ENCODE data around the gene STX11.
"Not testable (repeated sequence)": the region's sequence is repeated elsewhere in the genome, so short reads cannot be mapped to it uniquely, and the experiment has no call there.

The STX11 gene

DNA sequence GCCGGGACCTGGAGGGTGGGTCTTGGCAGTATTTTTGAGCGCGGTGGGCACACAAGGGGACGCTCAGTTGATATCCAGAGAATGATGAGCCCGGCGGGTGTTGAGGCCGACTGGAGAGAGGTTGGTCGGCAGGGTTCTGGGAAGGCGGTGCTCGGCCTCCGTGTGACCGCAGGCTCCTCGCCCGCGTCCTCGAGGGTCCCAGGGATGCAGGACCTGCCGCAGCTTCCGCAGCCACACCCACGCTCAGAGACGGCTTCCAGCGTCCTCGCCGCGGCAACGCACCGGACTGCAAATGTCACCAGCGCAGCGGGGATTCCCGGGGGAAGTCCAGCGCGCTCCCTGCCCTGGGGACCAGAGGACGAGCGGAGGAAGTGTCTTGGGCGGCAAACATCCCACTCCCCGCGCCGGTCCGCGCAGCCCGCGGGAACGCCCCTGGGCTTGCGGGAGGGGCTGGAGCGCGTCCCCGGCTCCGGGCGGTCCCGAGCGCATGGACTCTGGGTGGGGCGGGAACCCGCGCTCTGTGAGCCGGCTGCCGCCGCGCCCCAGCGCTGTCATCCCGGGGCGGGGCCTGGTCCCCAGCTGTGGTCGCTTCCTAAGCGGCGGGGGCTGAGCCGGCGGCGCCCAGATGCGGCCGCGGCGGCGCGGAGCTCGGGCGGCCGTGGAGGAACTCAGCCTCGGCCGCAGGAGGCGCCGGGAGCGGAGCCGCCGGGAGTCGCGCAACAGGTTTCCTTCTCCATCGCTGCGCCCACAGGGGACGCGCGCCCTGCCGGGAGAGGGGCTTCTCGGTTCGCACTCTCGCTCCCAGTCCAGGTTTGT lies at the start of gene STX11:
TSS of gene STX11 (plus strand) at position 624 of the 816 bp plus-strand sequence. CDS start 36,111 bp downstream, outside the sequence.
- no peak for FAIRE-seq
- peak; percentile 55 for DNase-seq (ENCODE audit: insufficient read length, low spot score)
- TF ChIP-seq POLR2A (IDR thresholded peaks at IDR 0.05; ENCODE audit: low read depth, low read length) = no peak

GRCh38 chr6:144103026-144103563 lies 47.2 kb upstream of the STX11 start:
- no peak for TF ChIP-seq POLR2A (IDR thresholded peaks at IDR 0.05; ENCODE audit: low read depth, low read length)
- DNase-seq (ENCODE audit: insufficient read length, low spot score) (no peak), FAIRE-seq (no peak)

- TF ChIP-seq POLR2A (IDR thresholded peaks at IDR 0.05; ENCODE audit: low read depth, low read length) = no peak
- DNase-seq (ENCODE audit: insufficient read length, low spot score) = no peak
- FAIRE-seq = no peak
These were observed 45.8 kb upstream of the STX11 start for GRCh38 chr6:144104488-144104887.

GRCh38 chr6:144104898-144105487 lies 45.3 kb upstream of the STX11 start:
- FAIRE-seq (no peak), DNase-seq (ENCODE audit: insufficient read length, low spot score) (peak; percentile 13)
- TF ChIP-seq POLR2A (IDR thresholded peaks at IDR 0.05; ENCODE audit: low read depth, low read length) = no peak

DNA sequence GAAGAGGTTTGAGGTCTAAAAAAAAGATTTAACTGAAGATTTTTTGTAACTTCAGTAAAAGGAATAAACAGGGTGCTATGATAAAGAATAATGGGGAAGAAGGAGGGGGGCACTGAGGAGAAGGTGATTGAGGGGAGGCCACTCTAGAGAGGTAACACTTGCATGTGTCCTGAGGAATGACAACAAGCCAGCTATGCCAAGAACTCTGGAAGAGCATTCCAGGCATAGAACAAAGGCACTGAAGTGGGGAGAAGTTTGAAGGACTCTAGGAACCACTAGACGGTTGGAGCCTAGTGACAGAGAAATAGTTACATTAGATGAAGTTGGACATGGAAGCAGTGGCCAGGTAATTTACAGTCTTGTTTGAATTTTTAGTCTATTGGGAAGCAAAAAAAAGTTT lies 44.1 kb upstream of the STX11 start:
- DNase-seq (ENCODE audit: insufficient read length, low spot score) (no peak), FAIRE-seq (no peak)
- TF ChIP-seq POLR2A (IDR thresholded peaks at IDR 0.05; ENCODE audit: low read depth, low read length) = no peak

DNA sequence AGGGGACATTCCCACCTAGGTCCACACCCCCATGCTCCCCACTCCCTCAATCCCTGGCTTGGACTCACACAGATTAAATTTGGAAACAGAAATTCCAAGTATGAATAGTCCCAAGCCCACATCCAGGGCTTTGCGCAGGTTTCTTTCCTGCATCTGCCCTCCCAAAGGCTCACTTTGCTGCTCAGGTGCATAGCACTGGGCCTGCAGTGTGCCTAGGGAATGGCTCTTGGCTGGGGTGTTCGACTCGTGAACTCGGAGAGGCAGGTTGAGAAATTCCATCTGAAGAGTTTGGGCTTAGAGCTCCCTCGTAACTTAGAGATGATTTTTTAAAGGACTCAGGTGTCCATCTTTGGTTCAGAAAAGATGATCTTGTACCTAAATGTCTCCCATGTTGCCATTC lies 40.1 kb upstream of the STX11 start:
- DNase-seq (ENCODE audit: insufficient read length, low spot score) = no peak
- no peak for TF ChIP-seq POLR2A (IDR thresholded peaks at IDR 0.05; ENCODE audit: low read depth, low read length)
- FAIRE-seq = no peak

- no peak for DNase-seq (ENCODE audit: insufficient read length, low spot score)
- FAIRE-seq = no peak
- no peak for TF ChIP-seq POLR2A (IDR thresholded peaks at IDR 0.05; ENCODE audit: low read depth, low read length)
These were observed 37.0 kb upstream of the STX11 start for GRCh38 chr6:144113366-144113765.

DNA sequence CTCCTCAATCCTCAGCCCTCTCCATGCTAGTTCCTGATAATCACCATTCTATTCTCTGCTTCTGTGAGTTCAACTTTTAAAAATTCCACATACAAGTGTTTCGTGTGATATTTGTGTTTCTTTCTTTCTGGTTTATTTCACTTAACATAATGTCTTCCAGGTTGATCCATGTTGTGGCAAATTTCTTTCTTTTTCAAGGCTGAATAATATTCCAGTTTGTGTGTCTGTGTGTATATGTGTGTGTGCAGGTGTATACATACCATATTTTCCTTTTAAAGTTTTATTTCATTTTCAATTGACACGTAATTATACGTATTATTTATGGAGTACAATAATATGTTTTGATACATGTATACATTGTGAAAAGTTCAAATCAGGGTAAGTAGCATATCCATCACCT lies 35.1 kb upstream of the STX11 start:
- TF ChIP-seq POLR2A (IDR thresholded peaks at IDR 0.05; ENCODE audit: low read depth, low read length) = no peak
- DNase-seq (ENCODE audit: insufficient read length, low spot score) (no peak), FAIRE-seq (no peak)

- DNase-seq (ENCODE audit: insufficient read length, low spot score) (no peak), FAIRE-seq (no peak)
- TF ChIP-seq POLR2A (IDR thresholded peaks at IDR 0.05; ENCODE audit: low read depth, low read length) = no peak
These were observed 30.9 kb upstream of the STX11 start for GRCh38 chr6:144119376-144119775.

DNA sequence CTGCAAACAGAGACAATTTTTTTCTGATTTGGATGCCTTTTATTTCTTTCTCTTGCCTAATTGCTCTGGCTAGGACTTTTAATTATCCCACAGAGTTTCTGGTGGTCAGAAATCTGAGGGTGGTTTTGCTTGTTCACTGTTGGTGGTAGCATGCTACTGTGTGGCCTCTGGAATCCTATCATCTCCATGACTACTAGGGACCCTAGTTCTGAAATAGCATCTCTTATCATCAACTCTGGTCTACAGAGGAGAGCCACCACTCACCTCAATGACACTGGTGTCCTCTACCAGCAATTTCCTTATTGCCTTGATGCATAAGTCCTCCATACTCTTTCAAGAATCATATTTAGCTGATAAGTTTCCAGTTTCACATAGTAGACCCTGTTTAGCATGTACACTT lies 27.5 kb upstream of the STX11 start:
- FAIRE-seq = no peak
- DNase-seq (ENCODE audit: insufficient read length, low spot score) = no peak
- no peak for TF ChIP-seq POLR2A (IDR thresholded peaks at IDR 0.05; ENCODE audit: low read depth, low read length)

- TF ChIP-seq POLR2A (IDR thresholded peaks at IDR 0.05; ENCODE audit: low read depth, low read length) = no peak
- FAIRE-seq (no peak), DNase-seq (ENCODE audit: insufficient read length, low spot score) (no peak)
These were observed 26.9 kb upstream of the STX11 start for GRCh38 chr6:144123421-144123820.

GRCh38 chr6:144123836-144124235 lies 26.5 kb upstream of the STX11 start:
- no peak for TF ChIP-seq POLR2A (IDR thresholded peaks at IDR 0.05; ENCODE audit: low read depth, low read length)
- FAIRE-seq (no peak), DNase-seq (ENCODE audit: insufficient read length, low spot score) (no peak)

DNA sequence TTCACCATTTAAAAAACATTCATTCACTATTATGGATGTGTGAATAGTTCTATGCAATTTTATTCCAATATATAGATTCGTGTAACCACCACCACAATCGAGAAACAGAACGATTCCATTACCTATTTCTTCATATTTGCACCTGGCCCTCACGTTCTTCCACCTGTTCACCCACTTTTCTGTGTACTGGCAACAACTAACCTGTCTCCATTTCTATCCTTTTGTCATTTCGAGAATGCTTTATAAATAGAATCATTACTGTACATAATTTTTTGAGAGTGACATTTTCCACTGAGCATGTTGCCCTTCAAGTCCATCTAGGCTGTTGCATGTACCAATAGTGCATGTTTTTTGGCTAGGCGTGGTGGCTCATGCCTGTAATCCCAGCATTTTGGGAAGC lies 23.2 kb upstream of the STX11 start:
- FAIRE-seq = no peak
- DNase-seq (ENCODE audit: insufficient read length, low spot score) = no peak
- no peak for TF ChIP-seq POLR2A (IDR thresholded peaks at IDR 0.05; ENCODE audit: low read depth, low read length)

GRCh38 chr6:144129469-144129868 lies 20.8 kb upstream of the STX11 start:
- DNase-seq (ENCODE audit: insufficient read length, low spot score) (no peak), FAIRE-seq (no peak)
- no peak for TF ChIP-seq POLR2A (IDR thresholded peaks at IDR 0.05; ENCODE audit: low read depth, low read length)

GRCh38 chr6:144131248-144131709 lies 19.0 kb upstream of the STX11 start:
- TF ChIP-seq POLR2A (IDR thresholded peaks at IDR 0.05; ENCODE audit: low read depth, low read length) = no peak
- FAIRE-seq = peak; percentile 87

GRCh38 chr6:144132167-144132690 lies 18.1 kb upstream of the STX11 start:
- not testable (repeated sequence) for DNase-seq (ENCODE audit: insufficient read length, low spot score); FAIRE-seq

More at GRCh38 chr6:144131248-144131709, 19.0 kb upstream of the STX11 start:
- no peak for DNase-seq (ENCODE audit: insufficient read length, low spot score)
